ENCODE measurements around the gene OVAAL.
"Not testable (repeated sequence)": the region's sequence is repeated elsewhere in the genome, so short reads cannot be mapped to it uniquely, and the experiment has no call there.

Gene OVAAL

DNA sequence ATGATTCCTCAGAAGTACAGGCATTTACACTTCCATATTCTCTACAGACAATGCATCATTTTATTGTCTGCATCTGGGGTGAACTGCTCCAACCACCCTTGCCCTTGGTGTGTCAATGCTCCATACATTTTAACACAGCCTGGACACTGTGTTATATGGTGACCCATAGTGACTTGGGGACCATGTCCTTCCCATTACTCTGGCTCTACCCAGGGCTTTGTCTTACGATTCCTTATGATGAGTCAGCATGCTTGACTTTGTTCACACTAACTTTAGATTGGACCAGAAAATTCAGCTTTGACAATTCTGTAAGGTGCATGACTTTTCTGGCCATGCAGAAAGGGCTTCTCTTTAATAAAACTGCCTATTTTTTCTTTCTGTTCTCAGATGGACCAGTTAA, 6.8 kb upstream of the OVAAL start:
- no peak overlapping the region for H3K4me3 ChIP-seq (ENCODE audit: low read depth in 1 of 5, low read length in 5 of 5)
- no peaks in the 10 kb centered on the region for H3K27me3 ChIP-seq (ENCODE audit: control insufficient read depth in 5 of 5, insufficient read depth in 4 of 5, low read length in 5 of 5)
- no peak overlapping the region for H3K9ac ChIP-seq (ENCODE audit: low read length in 5 of 5)

DNA sequence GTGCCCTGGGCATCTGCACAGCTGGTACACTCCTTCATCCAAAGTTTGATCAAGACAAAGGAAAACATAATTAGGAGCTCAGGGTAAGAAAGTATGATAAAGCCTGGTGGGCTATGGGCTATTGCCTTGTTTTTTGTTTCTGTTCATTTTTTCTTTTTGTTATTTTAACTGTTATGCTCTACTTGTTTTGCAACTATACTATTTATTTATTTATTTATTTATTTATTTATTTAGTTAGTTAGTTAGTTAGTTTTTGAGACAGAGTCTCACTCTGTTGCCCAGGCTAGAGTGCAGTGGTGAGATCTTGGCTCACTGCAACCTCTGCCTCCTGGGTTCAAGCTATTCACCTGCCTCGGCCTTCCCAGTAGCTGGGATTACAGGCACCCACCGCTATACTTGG, 5.7 kb upstream of the OVAAL start:
- H3K27ac ChIP-seq (ENCODE audit: low read depth, low read length); H3K4me3 ChIP-seq (ENCODE audit: low read depth in 1 of 5, low read length in 5 of 5); H3K4me1 ChIP-seq (ENCODE audit: control insufficient read depth in 5 of 5, insufficient read depth in 5 of 5, low read length in 5 of 5); H3K9me3 ChIP-seq (ENCODE audit: control insufficient read depth in 5 of 5, low read length in 5 of 5); H3K36me3 ChIP-seq (ENCODE audit: control insufficient read depth in 5 of 5, insufficient read depth in 5 of 5, low read length in 5 of 5); H3K9ac ChIP-seq (ENCODE audit: low read length in 5 of 5); H3K27me3 ChIP-seq (ENCODE audit: control insufficient read depth in 5 of 5, insufficient read depth in 4 of 5, low read length in 5 of 5): not testable (repeated sequence)

More for the DNA sequence above, 6.8 kb upstream of the OVAAL start:
- no peaks in the 10 kb centered on the region for H3K36me3 ChIP-seq (ENCODE audit: control insufficient read depth in 5 of 5, insufficient read depth in 5 of 5, low read length in 5 of 5)
- H3K4me1 ChIP-seq (ENCODE audit: control insufficient read depth in 5 of 5, insufficient read depth in 5 of 5, low read length in 5 of 5), result no peaks in the 10 kb centered on the region
- no peak overlapping the region for H3K27ac ChIP-seq (ENCODE audit: low read depth, low read length)
- H3K9me3 ChIP-seq (ENCODE audit: control insufficient read depth in 5 of 5, low read length in 5 of 5), result no peaks in the 10 kb centered on the region

DNA sequence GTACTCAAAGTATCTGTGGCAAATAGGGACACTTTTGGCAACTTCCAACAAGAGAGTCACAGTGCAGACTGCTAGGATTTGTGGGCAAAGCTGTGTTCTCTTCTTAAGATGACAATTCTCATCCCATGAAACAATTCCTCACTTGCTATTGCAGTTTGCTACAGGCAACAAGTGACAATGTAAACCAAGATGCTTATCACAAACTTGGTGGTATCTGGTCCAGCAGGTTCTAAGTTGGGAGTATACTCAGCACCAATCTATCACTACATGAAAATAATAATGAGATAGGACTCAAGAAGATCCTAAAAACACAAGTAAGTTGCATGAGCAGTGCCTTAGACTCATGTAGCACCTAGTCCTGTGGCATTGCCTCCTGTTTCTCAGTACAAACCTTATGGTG, 3.4 kb upstream of the OVAAL start:
- Histone ChIP-seq H3K4me1 (ENCODE audit: control insufficient read depth in 5 of 5, insufficient read depth in 5 of 5, low read length in 5 of 5) (no peaks in the 10 kb centered on the region), H3K4me3 (ENCODE audit: low read depth in 1 of 5, low read length in 5 of 5) (no peak overlapping the region)

DNA sequence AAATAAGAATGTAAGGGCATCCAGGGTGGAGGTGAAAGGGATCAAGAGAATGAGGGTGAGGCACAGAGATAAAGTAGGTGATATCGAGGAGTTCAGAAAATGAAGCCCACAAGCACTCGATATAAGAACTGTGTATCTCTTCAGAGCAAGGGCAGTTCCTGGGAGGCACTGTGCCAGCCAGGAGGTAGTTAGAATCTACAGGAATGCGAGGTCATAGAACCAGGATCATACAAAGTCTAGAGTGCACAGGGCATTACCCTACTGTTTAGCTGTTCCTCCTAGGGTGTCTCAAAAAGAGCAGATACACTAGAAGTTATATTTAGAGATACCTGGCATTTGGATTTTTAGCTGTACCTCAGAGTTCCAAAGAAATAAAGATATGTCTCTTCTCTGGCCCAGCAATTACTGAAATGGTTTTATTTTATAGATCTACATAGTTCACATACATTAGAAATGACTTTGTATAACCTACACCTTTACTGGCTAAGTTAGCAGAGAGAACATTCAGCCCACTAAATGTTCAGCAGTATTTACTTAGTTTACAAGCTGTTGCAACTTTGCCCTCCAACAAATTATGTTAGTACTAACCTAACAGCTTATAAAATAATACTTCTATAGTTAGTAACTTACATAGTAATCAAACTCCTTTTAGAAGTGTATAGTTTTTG, 1.6 kb downstream of the OVAAL start:
- Histone ChIP-seq H3K4me1 (ENCODE audit: control insufficient read depth in 5 of 5, insufficient read depth in 5 of 5, low read length in 5 of 5) (peaks cover 0 to 18% (median 2%) of the 10 kb centered on the region in 5 donors), H3K27ac (ENCODE audit: low read depth, low read length) (no peak overlapping the region), H3K9ac (ENCODE audit: low read length in 5 of 5) (no peak overlapping the region), H3K36me3 (ENCODE audit: control insufficient read depth in 5 of 5, insufficient read depth in 5 of 5, low read length in 5 of 5) (no peaks in the 10 kb centered on the region), H3K9me3 (ENCODE audit: control insufficient read depth in 5 of 5, low read length in 5 of 5) (no peaks in the 10 kb centered on the region), H3K4me3 (ENCODE audit: low read depth in 1 of 5, low read length in 5 of 5) (no peak overlapping the region), H3K27me3 (ENCODE audit: control insufficient read depth in 5 of 5, insufficient read depth in 4 of 5, low read length in 5 of 5) (no peaks in the 10 kb centered on the region)

More for the DNA sequence above, 3.4 kb upstream of the OVAAL start:
- Histone ChIP-seq H3K9ac (ENCODE audit: low read length in 5 of 5) (no peak overlapping the region), H3K27ac (ENCODE audit: low read depth, low read length) (no peak overlapping the region), H3K36me3 (ENCODE audit: control insufficient read depth in 5 of 5, insufficient read depth in 5 of 5, low read length in 5 of 5) (no peaks in the 10 kb centered on the region), H3K27me3 (ENCODE audit: control insufficient read depth in 5 of 5, insufficient read depth in 4 of 5, low read length in 5 of 5) (no peaks in the 10 kb centered on the region), H3K9me3 (ENCODE audit: control insufficient read depth in 5 of 5, low read length in 5 of 5) (no peaks in the 10 kb centered on the region)

DNA sequence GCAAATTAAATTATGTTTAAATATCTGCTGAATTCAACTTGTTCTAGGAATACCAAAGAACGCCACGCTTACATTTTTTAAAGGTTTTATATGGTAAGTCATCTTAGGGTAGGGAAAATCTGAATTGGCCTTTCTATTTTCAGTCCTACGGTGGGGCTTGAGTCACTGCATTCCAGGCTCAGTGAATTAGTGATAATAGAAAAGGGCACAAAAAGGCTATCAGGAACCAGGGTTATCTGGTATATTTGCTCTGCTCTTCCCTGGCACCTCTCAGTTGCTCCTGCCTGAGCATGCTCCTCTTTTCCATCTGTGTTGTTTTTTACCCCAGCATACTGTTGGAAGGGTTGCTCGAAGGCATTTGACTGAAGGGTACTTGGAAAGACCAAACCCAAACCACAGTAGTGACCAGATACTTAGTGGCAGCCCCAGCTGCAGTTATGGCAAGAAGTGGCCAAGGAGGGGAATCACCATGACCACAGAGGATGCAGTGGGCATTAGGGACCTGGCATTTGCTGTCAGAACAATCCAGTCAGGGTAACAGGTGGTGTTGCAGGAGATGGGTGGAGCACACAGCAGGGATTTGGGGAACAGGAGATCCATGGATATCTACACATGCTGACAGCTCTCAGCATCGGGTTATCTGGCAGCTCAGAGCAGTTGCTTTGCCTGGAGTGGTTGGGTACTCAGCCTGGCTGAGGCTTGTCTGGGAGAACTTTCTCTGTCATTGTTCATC, 2.3 kb downstream of the OVAAL start:
- no peaks in the 10 kb centered on the region for H3K9me3 ChIP-seq (ENCODE audit: control insufficient read depth in 5 of 5, low read length in 5 of 5)
- no peaks in the 10 kb centered on the region for H3K36me3 ChIP-seq (ENCODE audit: control insufficient read depth in 5 of 5, insufficient read depth in 5 of 5, low read length in 5 of 5)
- H3K27me3 ChIP-seq (ENCODE audit: control insufficient read depth in 5 of 5, insufficient read depth in 4 of 5, low read length in 5 of 5), result no peaks in the 10 kb centered on the region
- H3K9ac ChIP-seq (ENCODE audit: low read length in 5 of 5), result no peak overlapping the region
- peaks cover 0 to 25% (median 2%) of the 10 kb centered on the region in 5 donors for H3K4me1 ChIP-seq (ENCODE audit: control insufficient read depth in 5 of 5, insufficient read depth in 5 of 5, low read length in 5 of 5)
- no peak overlapping the region for H3K4me3 ChIP-seq (ENCODE audit: low read depth in 1 of 5, low read length in 5 of 5)
- H3K27ac ChIP-seq (ENCODE audit: low read depth, low read length), result no peak overlapping the region

DNA sequence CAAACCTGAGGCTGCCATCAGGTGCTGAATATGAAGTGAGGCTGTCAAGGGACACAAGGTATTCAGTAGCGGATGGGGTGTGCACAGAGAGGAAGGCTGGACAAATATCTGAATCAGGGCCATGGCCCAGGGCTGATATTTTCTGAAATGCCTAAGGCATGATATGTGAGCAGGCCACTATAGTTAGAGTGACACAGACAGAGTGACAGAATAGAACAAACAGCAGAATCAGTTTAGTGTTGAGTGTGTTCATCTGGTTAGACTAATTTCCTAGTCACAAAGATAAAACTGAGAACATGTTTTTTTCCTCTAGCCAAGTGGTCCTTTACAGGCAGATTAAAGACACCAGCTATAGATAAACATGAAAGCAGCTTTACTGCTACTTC, 3.9 kb downstream of the OVAAL start:
- Histone ChIP-seq H3K9me3 (ENCODE audit: control insufficient read depth in 5 of 5, low read length in 5 of 5) (no peaks in the 10 kb centered on the region), H3K36me3 (ENCODE audit: control insufficient read depth in 5 of 5, insufficient read depth in 5 of 5, low read length in 5 of 5) (no peaks in the 10 kb centered on the region), H3K4me1 (ENCODE audit: control insufficient read depth in 5 of 5, insufficient read depth in 5 of 5, low read length in 5 of 5) (peaks cover 0 to 38% (median 2%) of the 10 kb centered on the region in 5 donors), H3K27ac (ENCODE audit: low read depth, low read length) (no peak overlapping the region), H3K4me3 (ENCODE audit: low read depth in 1 of 5, low read length in 5 of 5) (no peak overlapping the region), H3K27me3 (ENCODE audit: control insufficient read depth in 5 of 5, insufficient read depth in 4 of 5, low read length in 5 of 5) (no peaks in the 10 kb centered on the region), H3K9ac (ENCODE audit: low read length in 5 of 5) (no peak overlapping the region)

DNA sequence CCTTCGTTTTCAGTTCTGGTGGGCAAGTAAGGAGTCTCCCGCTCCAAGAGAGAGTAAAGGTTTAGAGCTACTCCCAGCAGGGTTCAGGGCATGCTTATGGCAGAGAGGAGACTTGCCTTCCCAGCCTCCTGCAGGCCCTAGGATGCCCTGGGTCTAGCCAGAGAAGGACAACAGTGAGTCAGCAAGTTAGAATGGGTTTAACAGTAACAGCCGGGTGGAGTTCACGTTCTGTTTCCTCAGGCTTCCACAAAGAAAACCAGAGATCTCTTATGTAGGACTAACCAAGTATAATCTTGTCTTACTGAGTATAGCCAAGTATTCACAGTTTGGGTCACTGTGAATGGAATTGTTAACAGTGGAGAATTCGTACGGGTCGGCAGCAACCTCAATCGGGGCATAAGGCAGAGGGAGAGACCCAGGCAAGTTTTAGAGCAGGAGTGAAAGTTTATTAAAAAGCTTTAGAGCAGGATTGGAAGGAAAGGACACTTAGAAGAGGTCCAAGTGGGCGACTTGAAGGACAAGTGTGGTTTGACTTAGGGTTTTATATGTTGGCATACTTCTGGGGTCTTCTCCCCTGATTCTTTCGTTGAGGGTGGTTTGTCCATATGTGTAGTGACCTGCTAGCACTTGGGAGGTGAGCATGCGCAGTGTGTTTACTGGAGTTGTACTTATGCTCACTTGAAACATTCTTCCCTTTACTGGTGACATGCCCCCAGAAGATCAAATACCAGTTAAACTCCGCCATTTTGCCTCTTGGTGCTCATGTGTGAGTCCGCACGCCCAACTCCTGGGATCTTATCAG, 4.5 kb downstream of the OVAAL start:
- Histone ChIP-seq H3K27ac (ENCODE audit: low read depth, low read length) (peak overlapping the region; percentile 49), H3K9me3 (ENCODE audit: control insufficient read depth in 5 of 5, low read length in 5 of 5) (no peaks in the 10 kb centered on the region), H3K27me3 (ENCODE audit: control insufficient read depth in 5 of 5, insufficient read depth in 4 of 5, low read length in 5 of 5) (no peaks in the 10 kb centered on the region), H3K9ac (ENCODE audit: low read length in 5 of 5) (no peak overlapping the region), H3K36me3 (ENCODE audit: control insufficient read depth in 5 of 5, insufficient read depth in 5 of 5, low read length in 5 of 5) (no peaks in the 10 kb centered on the region), H3K4me3 (ENCODE audit: low read depth in 1 of 5, low read length in 5 of 5) (no peak overlapping the region), H3K4me1 (ENCODE audit: control insufficient read depth in 5 of 5, insufficient read depth in 5 of 5, low read length in 5 of 5) (peaks cover 0 to 40% (median 2%) of the 10 kb centered on the region in 5 donors)

DNA sequence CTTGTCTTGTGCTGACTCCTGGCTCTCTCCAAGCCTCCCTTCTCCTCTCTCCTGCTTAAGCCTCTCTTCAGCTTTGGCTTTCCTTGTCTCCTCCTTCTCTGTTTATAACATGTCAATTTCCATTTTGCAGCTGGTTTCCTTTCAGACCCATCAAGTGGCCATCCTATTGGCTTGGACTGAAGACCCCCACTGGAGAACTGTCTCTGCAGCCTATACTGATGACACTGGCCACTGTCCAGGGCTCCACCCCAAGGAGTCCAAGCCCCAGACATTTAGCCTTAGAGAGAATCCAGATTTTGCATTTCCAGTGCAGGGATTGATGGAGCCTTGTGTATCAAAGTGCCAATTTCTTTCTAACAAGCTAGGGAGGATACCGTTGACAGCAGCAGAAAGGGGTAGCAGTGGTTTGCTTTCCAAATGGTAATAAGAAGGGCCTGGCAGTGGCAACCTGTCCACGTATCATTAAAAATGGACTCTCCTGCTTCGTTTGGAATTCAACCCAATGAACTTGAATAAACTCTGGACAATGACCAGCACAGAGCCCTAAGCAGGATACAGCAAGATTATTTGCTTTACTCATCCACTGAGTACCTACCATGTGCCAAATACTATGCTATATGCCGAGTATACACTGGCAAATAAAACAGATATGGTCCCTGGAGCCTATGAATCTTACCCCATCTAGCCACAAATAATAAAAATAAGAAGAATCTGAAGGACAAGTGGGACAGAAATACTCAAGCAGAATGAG, 6.5 kb downstream of the OVAAL start:
- peak overlapping the region in 2 of 5 donors; percentile 47 to 50 for H3K4me3 ChIP-seq (ENCODE audit: low read depth in 1 of 5, low read length in 5 of 5)
- H3K27ac ChIP-seq (ENCODE audit: low read depth, low read length), result peak overlapping the region; percentile 31
- no peaks in the 10 kb centered on the region for H3K9me3 ChIP-seq (ENCODE audit: control insufficient read depth in 5 of 5, low read length in 5 of 5)
- no peaks in the 10 kb centered on the region for H3K27me3 ChIP-seq (ENCODE audit: control insufficient read depth in 5 of 5, insufficient read depth in 4 of 5, low read length in 5 of 5)
- peaks cover 0 to 40% (median 2%) of the 10 kb centered on the region in 5 donors for H3K4me1 ChIP-seq (ENCODE audit: control insufficient read depth in 5 of 5, insufficient read depth in 5 of 5, low read length in 5 of 5)
- no peaks in the 10 kb centered on the region for H3K36me3 ChIP-seq (ENCODE audit: control insufficient read depth in 5 of 5, insufficient read depth in 5 of 5, low read length in 5 of 5)
- no peak overlapping the region for H3K9ac ChIP-seq (ENCODE audit: low read length in 5 of 5)

DNA sequence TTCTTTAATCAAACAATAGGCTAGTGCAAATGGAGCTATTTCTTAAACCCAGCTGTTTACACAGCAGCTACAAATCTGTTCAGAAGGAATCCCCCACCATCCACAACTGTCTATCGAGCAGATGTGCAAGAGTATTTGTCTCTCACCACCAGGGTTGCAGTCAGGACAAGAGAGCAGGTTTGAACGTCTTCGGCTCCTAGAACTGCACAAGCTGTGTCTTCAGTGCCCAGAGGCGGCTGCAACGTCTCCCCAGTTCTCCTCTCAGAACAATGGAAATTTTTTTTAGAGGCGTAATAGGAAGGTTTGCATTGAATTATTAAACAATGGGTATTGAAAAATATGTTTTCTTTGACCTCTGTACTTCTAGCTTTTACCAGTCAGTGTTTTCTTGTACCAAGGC, 7.3 kb downstream of the OVAAL start:
- H3K4me3 ChIP-seq (ENCODE audit: low read depth in 1 of 5, low read length in 5 of 5), result peak overlapping the region in 3 of 5 donors; percentile 33 to 50 (median 47)
- H3K9ac ChIP-seq (ENCODE audit: low read length in 5 of 5), result no peak overlapping the region
- H3K27ac ChIP-seq (ENCODE audit: low read depth, low read length), result peak overlapping the region; percentile 31
- no peaks in the 10 kb centered on the region for H3K36me3 ChIP-seq (ENCODE audit: control insufficient read depth in 5 of 5, insufficient read depth in 5 of 5, low read length in 5 of 5)
- no peaks in the 10 kb centered on the region for H3K9me3 ChIP-seq (ENCODE audit: control insufficient read depth in 5 of 5, low read length in 5 of 5)
- no peaks in the 10 kb centered on the region for H3K27me3 ChIP-seq (ENCODE audit: control insufficient read depth in 5 of 5, insufficient read depth in 4 of 5, low read length in 5 of 5)
- peaks cover 0 to 40% (median 2%) of the 10 kb centered on the region in 5 donors for H3K4me1 ChIP-seq (ENCODE audit: control insufficient read depth in 5 of 5, insufficient read depth in 5 of 5, low read length in 5 of 5)
